Sigmoid colon (tissue), 4 donors: ENCODE results near the gene RHBDF1.

Experiments
- CTCF ChIP-seq, 4 experiments: fragments of 450-650 bp in 3 of 4; fragments of 200-600 bp in 1 of 4; IDR thresholded peaks; one replicate each; pipeline ENCODE4 v1.5.1; 2016 to 2019; ENCODE audit warnings: antibody characterized with exemption in 4 of 4, mild to moderate bottlenecking in 3 of 4, moderate library complexity in 2 of 4
- POLR2A ChIP-seq, 2 donors: fragments of 450-650 bp; IDR thresholded peaks; one replicate each; pipeline ENCODE4 v1.6.1; 2016; ENCODE audit warnings: antibody characterized with exemption in 2 of 2, mild to moderate bottlenecking in 2 of 2, moderate library complexity in 2 of 2
- POLR2AphosphoS5 ChIP-seq, 4 donors: sonication (generic); formaldehyde crosslinking; IDR thresholded peaks; one replicate each; pipeline ENCODE4 v1.6.1; 2017; ENCODE audit warnings: antibody characterized with exemption in 4 of 4

GRCh38 chr16:60929-61878 is 11.2 kb downstream of the RHBDF1 start:
- TF ChIP-seq CTCF (IDR thresholded peaks at IDR 0.05): no peak
- TF ChIP-seq POLR2A (IDR thresholded peaks at IDR 0.05): no peak
- TF ChIP-seq POLR2AphosphoS5 (IDR thresholded peaks at IDR 0.05): no peak
